Gastroesophageal sphincter (tissue), 3 donors: ENCODE measurements around the gene MALT1.

Experiments
- CTCF ChIP-seq, 4 experiments: fragments of 200-600 bp in 2 of 4; fragments of 450-650 bp in 2 of 4; sonication (generic) in 1 of 4; IDR thresholded peaks; one replicate each; pipeline ENCODE4 v1.5.1; 2017 to 2019; ENCODE audit warnings: antibody characterized with exemption in 4 of 4, mild to moderate bottlenecking in 2 of 4, moderate library complexity in 2 of 4
- POLR2AphosphoS5 ChIP-seq: sonication (generic); formaldehyde crosslinking; IDR thresholded peaks from one replicate; pipeline ENCODE4 v1.6.1; 2017; ENCODE audit warnings: antibody characterized with exemption

- no peak for TF ChIP-seq CTCF (IDR thresholded peaks at IDR 0.05)
- TF ChIP-seq POLR2AphosphoS5 = no peak
These were observed 16.2 kb upstream of the MALT1 start for GRCh38 chr18:58654896-58655614.
